Hematopoietic multipotent progenitor cell treated with erythropoietin and hydrocortisone succinate and interleukin-3 and kit ligand, for 4 days (in vitro differentiated cells): Measurements from ENCODE around the gene TMEM179.
"Not testable (repeated sequence)": the region's sequence is repeated elsewhere in the genome, so short reads cannot be mapped to it uniquely, and the experiment has no call there.

Source experiments
- DNase-seq: peaks from one replicate; pipeline ENCODE4 v3.0.0-alpha.2; 2015

The TMEM179 gene

GRCh38 chr14:104585966-104586697, 18.4 kb downstream of the TMEM179 start:
- DNase-seq: no peak

- no peak for DNase-seq
Observed at GRCh38 chr14:104584557-104584956, 20.0 kb downstream of the TMEM179 start.

GRCh38 chr14:104583424-104584306, 20.9 kb downstream of the TMEM179 start:
- no peak for DNase-seq

GRCh38 chr14:104582662-104583061, 21.9 kb downstream of the TMEM179 start:
- no peak for DNase-seq

- no peak for DNase-seq
Observed at GRCh38 chr14:104582005-104582404, 22.6 kb downstream of the TMEM179 start.

- DNase-seq: no peak
Observed at GRCh38 chr14:104581521-104581920, 23.1 kb downstream of the TMEM179 start.

- no peak for DNase-seq
Observed at GRCh38 chr14:104580961-104581360, 23.6 kb downstream of the TMEM179 start.

- not testable (repeated sequence) for DNase-seq
Observed at GRCh38 chr14:104579939-104580338, 24.6 kb downstream of the TMEM179 start.

- DNase-seq: no peak
Observed at GRCh38 chr14:104579507-104579906, 25.1 kb downstream of the TMEM179 start, which contains the start of gene C14orf180. C14orf180 (plus strand) TSS chr14:104579764; CDS start chr14:104586431, 6,667 bp downstream.

- no peak for DNase-seq
Observed at GRCh38 chr14:104578321-104578720, 26.3 kb downstream of the TMEM179 start.

GRCh38 chr14:104577847-104578301, 26.7 kb downstream of the TMEM179 start:
- no peak for DNase-seq

- no peak for DNase-seq
Observed at GRCh38 chr14:104577426-104577825, 27.1 kb downstream of the TMEM179 start.

GRCh38 chr14:104576970-104577332, 27.6 kb downstream of the TMEM179 start:
- DNase-seq: no peak

- no peak for DNase-seq
Observed at GRCh38 chr14:104576232-104576969, 28.2 kb downstream of the TMEM179 start.

- DNase-seq: no peak
Observed at GRCh38 chr14:104574978-104575583, 29.5 kb downstream of the TMEM179 start.

- no peak for DNase-seq
Observed at GRCh38 chr14:104574536-104574935, 30.0 kb downstream of the TMEM179 start.

GRCh38 chr14:104573930-104574329, 30.6 kb downstream of the TMEM179 start:
- peak; percentile 19 for DNase-seq

- DNase-seq: no peak
Observed at GRCh38 chr14:104572668-104573067, 31.9 kb downstream of the TMEM179 start.

GRCh38 chr14:104572024-104572626, 32.4 kb downstream of the TMEM179 start:
- no peak for DNase-seq

GRCh38 chr14:104571246-104571645, 33.3 kb downstream of the TMEM179 start:
- DNase-seq: no peak

- DNase-seq: no peak
Observed at GRCh38 chr14:104569435-104569834, 35.1 kb downstream of the TMEM179 start.

- DNase-seq: no peak
Observed at GRCh38 chr14:104568620-104569019, 36.0 kb downstream of the TMEM179 start.

- DNase-seq: no peak
Observed at GRCh38 chr14:104567957-104568225, 36.7 kb downstream of the TMEM179 start.
